ENCODE results near the gene DNPEP.

DNPEP gene

DNA sequence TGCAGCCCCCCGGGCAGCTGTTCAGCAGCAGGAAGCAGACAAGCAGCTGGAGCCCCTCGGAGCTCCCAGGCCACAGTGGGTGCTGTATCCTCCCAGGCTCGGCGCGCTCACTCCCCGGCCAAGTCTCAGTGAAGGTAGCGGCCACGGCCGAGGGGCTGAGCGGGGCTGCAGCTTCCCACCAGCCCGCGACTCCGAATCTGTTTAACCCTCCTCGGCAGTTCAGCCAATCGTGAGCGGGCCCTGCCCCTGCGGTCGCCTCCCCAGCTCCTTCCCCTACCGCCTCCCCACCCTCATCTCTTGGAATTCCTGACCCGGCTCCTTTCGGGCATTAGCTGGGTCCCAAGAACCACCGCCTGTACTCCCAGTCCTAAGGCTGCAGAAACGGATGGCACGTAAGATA, 55.2 kb downstream of the DNPEP start, which contains the start of gene RESP18:
Gene RESP18, minus strand, starts transcription at position 203 of the 400 bp plus-strand sequence.
- H3K4me3 ChIP-seq (ENCODE audit: low read length): no peak within 1 kb of the TSS
- DNase-seq (ENCODE audit: low read depth): no peak
- no peak for TF ChIP-seq CTCF (IDR thresholded peaks at IDR 0.05; ENCODE audit: insufficient read depth, low read depth, low read length, missing control alignments)

DNA sequence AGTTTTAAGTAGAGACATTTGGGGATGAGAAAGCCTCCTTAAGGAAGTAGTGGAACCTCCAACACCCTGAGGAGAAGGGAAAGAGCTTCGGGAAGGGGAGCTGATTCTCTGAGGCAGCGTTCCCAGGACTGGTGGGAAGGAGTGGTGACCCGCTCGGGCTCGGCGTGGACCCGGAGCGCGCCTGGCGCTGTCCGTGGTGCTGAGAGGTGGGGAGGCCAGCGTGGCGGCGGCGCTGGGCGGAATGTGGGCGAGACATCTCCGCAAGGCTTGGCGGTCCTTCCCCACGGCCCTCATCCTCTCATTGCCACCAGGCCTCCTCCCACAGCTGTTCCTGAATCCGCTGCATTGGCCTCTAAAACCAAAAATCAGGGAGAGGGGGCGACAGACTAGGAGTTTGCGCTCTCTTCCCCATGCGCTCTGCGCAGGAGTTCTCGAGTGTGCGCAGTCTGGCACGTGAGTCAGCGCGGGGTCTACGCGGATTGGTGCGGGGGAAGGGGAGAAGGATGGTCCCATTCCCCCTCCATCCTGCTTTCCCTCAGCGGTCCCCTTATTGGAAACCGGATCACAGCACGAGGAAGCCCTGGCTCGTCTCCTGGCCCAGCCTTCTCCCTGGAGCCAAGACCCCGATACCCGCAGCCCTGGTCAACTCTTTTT, 56.0 kb downstream of the DNPEP start:
- DNase-seq (ENCODE audit: low read depth): peak; percentile 43
- TF ChIP-seq CTCF (IDR thresholded peaks at IDR 0.05; ENCODE audit: insufficient read depth, low read depth, low read length, missing control alignments): no peak
- H3K4me3 ChIP-seq (ENCODE audit: low read length): no peak overlapping the region

- no peak for DNase-seq (ENCODE audit: low read depth)
- H3K4me3 ChIP-seq (ENCODE audit: low read length): no peak overlapping the region
- TF ChIP-seq CTCF (IDR thresholded peaks at IDR 0.05; ENCODE audit: insufficient read depth, low read depth, low read length, missing control alignments): no peak
Observed at GRCh38 chr2:219327719-219328118, 60.0 kb downstream of the DNPEP start.

DNA sequence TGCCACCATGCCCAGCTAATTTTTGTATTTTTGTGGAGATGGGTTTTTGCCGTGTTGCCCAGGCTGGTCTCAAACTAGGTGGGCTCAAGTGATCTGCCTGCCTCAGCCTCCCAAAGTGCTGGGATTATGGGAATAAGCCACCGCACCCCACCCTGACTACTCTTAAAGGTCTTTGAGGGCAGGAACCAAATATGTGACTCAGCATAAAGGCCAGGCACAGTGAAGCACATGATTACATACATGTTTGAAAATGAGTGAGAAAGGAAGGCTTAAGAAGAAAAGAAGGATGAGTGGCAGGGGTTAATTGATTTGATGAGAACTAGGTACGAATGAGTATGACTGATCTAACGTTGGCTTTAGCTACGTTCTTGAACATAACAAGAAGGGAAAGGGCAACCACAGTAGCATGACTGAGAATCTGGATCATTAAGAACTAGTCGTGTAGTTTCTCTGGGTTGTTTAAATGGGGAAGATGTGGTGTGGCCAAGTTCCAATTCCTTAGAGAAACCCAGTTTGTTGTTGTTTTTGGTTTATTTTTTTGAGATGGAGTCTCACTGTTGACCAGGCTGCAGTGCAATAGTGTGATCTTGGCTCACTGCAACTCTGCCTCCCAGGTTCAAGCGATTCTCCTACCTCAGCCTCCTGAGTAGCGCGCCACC, 61.9 kb downstream of the DNPEP start:
- TF ChIP-seq CTCF (IDR thresholded peaks at IDR 0.05; ENCODE audit: insufficient read depth, low read depth, low read length, missing control alignments): no peak
- no peak for DNase-seq (ENCODE audit: low read depth)
- no peak overlapping the region for H3K4me3 ChIP-seq (ENCODE audit: low read length)

GRCh38 chr2:219325136-219325535, 62.6 kb downstream of the DNPEP start:
- DNase-seq (ENCODE audit: low read depth): no peak
- no peak for TF ChIP-seq CTCF (IDR thresholded peaks at IDR 0.05; ENCODE audit: insufficient read depth, low read depth, low read length, missing control alignments)

GRCh38 chr2:219323434-219323833, 64.3 kb downstream of the DNPEP start:
- no peak overlapping the region for H3K4me3 ChIP-seq (ENCODE audit: low read length)
- TF ChIP-seq CTCF (IDR thresholded peaks at IDR 0.05; ENCODE audit: insufficient read depth, low read depth, low read length, missing control alignments): no peak
- no peak for DNase-seq (ENCODE audit: low read depth)

More at GRCh38 chr2:219325136-219325535, 62.6 kb downstream of the DNPEP start:
- no peak overlapping the region for H3K4me3 ChIP-seq (ENCODE audit: low read length)

Measured in epithelial cell of esophagus (primary cell).